Loucy (cell line): ENCODE data around the gene PDE3B.
"Not testable (repeated sequence)": the region's sequence is repeated elsewhere in the genome, so short reads cannot be mapped to it uniquely, and the experiment has no call there.

Source experiments
- H2AFZ ChIP-seq: fragments of 200-600 bp; sonication (generic); 2 replicates; pipeline ENCODE4 v1.6.0; 2016; ENCODE audit warnings: antibody characterized with exemption, mild to moderate bottlenecking, low read length, moderate library complexity
- H3F3A ChIP-seq: fragments of 200-600 bp; 2 replicates; pipeline ENCODE4 v1.6.0; 2016; ENCODE audit warnings: antibody characterized with exemption, low read depth, mild to moderate bottlenecking
- H3K27me3 ChIP-seq: fragments of 200-600 bp; sonication (generic); 2 replicates; pipeline ENCODE4 v1.6.1; 2014; ENCODE audit warnings: low read length, mild to moderate bottlenecking; ENCODE audit not compliant: insufficient read depth, poor library complexity, severe bottlenecking
- H3K36me3 ChIP-seq: fragments of 200-600 bp; sonication (generic); 2 replicates; pipeline ENCODE4 v1.6.1; 2016; ENCODE audit warnings: low read length; ENCODE audit not compliant: insufficient read depth
- H3K4me1 ChIP-seq: fragments of 200-600 bp; sonication (generic); 2 replicates; pipeline ENCODE4 v1.5.1; 2014; ENCODE audit warnings: low read length, mild to moderate bottlenecking; ENCODE audit not compliant: insufficient read depth, poor library complexity, severe bottlenecking
- H3K4me2 ChIP-seq: fragments of 200-600 bp; sonication (generic); 2 replicates; pipeline ENCODE4 v1.6.0; 2014; ENCODE audit warnings: antibody characterized with exemption, low read length, low read depth, mild to moderate bottlenecking; ENCODE audit not compliant: poor library complexity, severe bottlenecking
- H3K4me3 ChIP-seq: fragments of 200-600 bp; sonication (generic); 2 replicates; pipeline ENCODE4 v1.5.1; 2014; ENCODE audit warnings: low read length, mild to moderate bottlenecking, mixed read lengths; ENCODE audit not compliant: poor library complexity, severe bottlenecking
- H3K79me2 ChIP-seq: fragments of 200-600 bp; sonication (generic); 2 replicates; pipeline ENCODE4 v1.6.1; 2014; ENCODE audit warnings: low read length; ENCODE audit not compliant: insufficient read depth
- H3K9ac ChIP-seq: fragments of 200-600 bp; sonication (generic); 2 replicates; pipeline ENCODE4 v1.6.0; 2014; ENCODE audit warnings: mild to moderate bottlenecking, low read depth, low read length, moderate library complexity; ENCODE audit not compliant: poor library complexity, severe bottlenecking
- H3K9me2 ChIP-seq: fragments of 200-600 bp; sonication (generic); replicated peaks from 2 replicates; pipeline ENCODE4 v1.6.1; 2016; ENCODE audit warnings: low read depth, low read length, mixed read lengths
- H3K9me3 ChIP-seq: fragments of 200-600 bp; sonication (generic); 2 replicates; pipeline ENCODE4 v1.6.1; 2014; ENCODE audit warnings: mild to moderate bottlenecking, antibody characterized with exemption, low read length, low read depth; ENCODE audit not compliant: insufficient read depth
- H4K20me1 ChIP-seq: fragments of 200-600 bp; sonication (generic); 2 replicates; pipeline ENCODE4 v1.6.0; 2014; ENCODE audit warnings: antibody characterized with exemption, low read length, mild to moderate bottlenecking; ENCODE audit not compliant: insufficient read depth, poor library complexity, severe bottlenecking
- CTCF ChIP-seq: fragments of 200-600 bp; sonication (generic); conservative IDR thresholded peaks from 2 replicates; pipeline ENCODE4 v1.5.1; 2014; ENCODE audit warnings: mild to moderate bottlenecking, antibody characterized with exemption, low read length
- EZH2phosphoT487 ChIP-seq: fragments of 200-600 bp; IDR thresholded peaks from 2 replicates; pipeline ENCODE4 v1.6.1; 2018; ENCODE audit warnings: antibody characterized with exemption, mild to moderate bottlenecking, moderate library complexity, borderline replicate concordance

PDE3B gene

GRCh38 chr11:14861680-14862079 lies 218.1 kb downstream of the PDE3B start:
- Histone ChIP-seq H3K4me3 (no peak overlapping the region), H3K36me3 (peaks cover 32% of the 10 kb centered on the region; the same call in 1 of the 2 replicates), H3K9me3 (no peaks in the 10 kb centered on the region), H3K79me2 (no peaks in the 10 kb centered on the region), H3F3A (no peaks in the 10 kb centered on the region), H4K20me1 (no peaks in the 10 kb centered on the region), H2AFZ (no peak overlapping the region), H3K4me1 (no peaks in the 10 kb centered on the region), H3K9ac (no peak overlapping the region), H3K27me3 (no peaks in the 10 kb centered on the region), H3K4me2 (no peak overlapping the region), H3K9me2 (no peaks in the 10 kb centered on the region)
- TF ChIP-seq CTCF (no peak), EZH2phosphoT487 (no peak)

DNA sequence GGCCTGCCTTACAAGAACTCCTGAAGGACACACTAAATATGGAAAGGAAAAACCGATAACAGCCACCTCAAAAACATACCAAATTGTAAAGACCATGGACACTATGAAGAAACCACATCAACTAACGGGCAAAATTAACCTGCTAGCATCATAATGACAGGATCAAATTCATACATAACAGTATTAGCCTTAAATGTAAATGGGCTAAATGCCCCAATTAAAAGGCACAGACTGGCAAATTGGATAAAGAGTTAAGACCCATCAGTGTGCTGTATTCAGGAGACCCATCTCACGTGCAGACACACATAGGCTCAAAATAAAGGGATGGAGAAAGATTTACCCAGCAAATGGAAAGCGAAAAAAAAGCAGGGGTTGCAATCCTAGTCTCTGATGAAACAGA lies 220.2 kb downstream of the PDE3B start:
- not testable (repeated sequence) for H3K4me1 ChIP-seq, H3F3A ChIP-seq, H3K27me3 ChIP-seq, H3K9ac ChIP-seq, H2AFZ ChIP-seq, H3K9me2 ChIP-seq, H3K4me3 ChIP-seq, H3K79me2 ChIP-seq, H4K20me1 ChIP-seq, H3K9me3 ChIP-seq, H3K4me2 ChIP-seq
- peaks cover 43% of the 10 kb centered on the region; the same call in 1 of the 2 replicates for H3K36me3 ChIP-seq

- Histone ChIP-seq H3K27me3 (no peaks in the 10 kb centered on the region), H3F3A (no peaks in the 10 kb centered on the region), H2AFZ (no peak overlapping the region), H3K4me1 (no peaks in the 10 kb centered on the region), H3K79me2 (no peaks in the 10 kb centered on the region), H3K4me2 (no peak overlapping the region), H4K20me1 (no peaks in the 10 kb centered on the region), H3K9ac (no peak overlapping the region), H3K36me3 (peaks cover 55% of the 10 kb centered on the region; the same call in 1 of the 2 replicates), H3K9me3 (no peaks in the 10 kb centered on the region), H3K9me2 (no peaks in the 10 kb centered on the region), H3K4me3 (no peak overlapping the region)
- no peak for TF ChIP-seq EZH2phosphoT487
- no peak for TF ChIP-seq CTCF
These were observed 228.4 kb downstream of the PDE3B start for GRCh38 chr11:14872032-14872431.

DNA sequence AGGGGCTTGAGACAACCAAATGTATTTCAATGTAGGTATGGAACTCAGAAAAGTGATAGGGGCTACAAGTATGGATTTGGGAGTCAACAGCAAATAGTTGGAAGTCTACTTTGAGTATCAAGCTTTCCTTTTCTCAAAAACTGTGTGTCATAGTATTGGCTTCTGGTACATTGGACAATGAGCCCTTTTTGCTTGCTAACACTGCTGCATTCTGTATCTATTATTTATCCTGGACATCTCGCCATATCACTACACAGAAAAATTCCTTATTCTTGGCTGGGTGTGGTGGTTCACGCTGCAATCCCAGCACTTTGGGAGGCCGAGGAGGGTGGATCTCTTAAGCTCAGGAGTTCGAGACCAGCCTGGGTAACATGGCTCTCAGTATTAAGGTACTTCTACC lies 230.0 kb downstream of the PDE3B start:
- no peaks in the 10 kb centered on the region for H3K4me1 ChIP-seq
- H3F3A ChIP-seq: no peaks in the 10 kb centered on the region
- no peaks in the 10 kb centered on the region for H3K79me2 ChIP-seq
- H3K9me2 ChIP-seq: no peaks in the 10 kb centered on the region
- no peaks in the 10 kb centered on the region for H3K9me3 ChIP-seq
- no peak overlapping the region for H3K9ac ChIP-seq
- no peaks in the 10 kb centered on the region for H4K20me1 ChIP-seq
- no peak for TF ChIP-seq CTCF
- no peak for TF ChIP-seq EZH2phosphoT487
- peaks cover 51% of the 10 kb centered on the region; the same call in 1 of the 2 replicates for H3K36me3 ChIP-seq
- no peak overlapping the region for H2AFZ ChIP-seq
- no peaks in the 10 kb centered on the region for H3K27me3 ChIP-seq
- H3K4me2 ChIP-seq: no peak overlapping the region
- no peak overlapping the region for H3K4me3 ChIP-seq
